ENCODE measurements around the gene DNAH2.

DNA sequence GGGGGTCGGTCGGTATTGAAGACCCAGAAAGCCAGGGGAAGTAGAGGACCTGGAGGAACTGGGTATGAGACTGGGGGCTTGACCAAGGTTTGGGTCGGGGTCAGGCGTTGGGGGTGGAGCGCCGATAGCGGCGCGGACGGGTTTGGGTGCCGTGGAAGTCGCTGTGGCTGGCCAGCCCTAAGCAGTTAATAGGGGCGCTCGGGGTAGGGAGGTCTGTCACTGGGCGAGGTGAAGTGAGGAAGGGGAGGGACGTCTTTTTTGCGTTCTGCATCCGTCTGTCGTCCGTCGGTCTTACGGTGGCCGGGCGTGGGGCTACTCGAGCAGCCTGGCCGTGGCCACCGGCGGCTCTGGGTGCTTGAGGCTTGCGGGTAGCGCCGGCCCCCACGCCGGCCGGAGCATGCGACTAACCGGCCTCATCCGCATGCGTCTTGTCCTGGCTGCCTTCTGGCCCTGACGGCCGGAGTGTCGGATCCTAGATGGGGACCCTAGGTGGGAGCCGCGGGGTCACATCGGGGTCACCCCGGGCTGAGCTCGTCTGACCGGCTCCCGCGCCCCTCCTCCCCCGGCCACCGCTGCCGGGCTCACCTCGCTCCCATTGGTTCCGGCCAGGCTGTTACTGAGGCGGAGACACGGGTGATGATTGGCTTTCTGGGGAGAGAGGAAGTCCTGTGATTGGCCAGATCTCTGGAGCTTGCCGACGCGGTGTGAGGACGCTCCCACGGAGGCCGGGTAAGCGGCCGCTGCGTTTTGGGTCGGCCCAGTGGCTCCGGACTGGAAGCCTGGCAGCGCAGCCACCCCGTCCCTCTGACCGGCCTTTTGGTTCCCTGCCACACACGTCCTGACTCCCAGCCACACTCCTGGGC is 127.0 kb downstream of the DNAH2 start:
- TF ChIP-seq, protein P1, sequence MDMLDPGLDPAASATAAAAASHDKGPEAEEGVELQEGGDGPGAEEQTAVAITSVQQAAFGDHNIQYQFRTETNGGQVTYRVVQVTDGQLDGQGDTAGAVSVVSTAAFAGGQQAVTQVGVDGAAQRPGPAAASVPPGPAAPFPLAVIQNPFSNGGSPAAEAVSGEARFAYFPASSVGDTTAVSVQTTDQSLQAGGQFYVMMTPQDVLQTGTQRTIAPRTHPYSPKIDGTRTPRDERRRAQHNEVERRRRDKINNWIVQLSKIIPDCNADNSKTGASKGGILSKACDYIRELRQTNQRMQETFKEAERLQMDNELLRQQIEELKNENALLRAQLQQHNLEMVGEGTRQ (CRISPR knock-in tag; IDR thresholded peaks at IDR 0.05) = no peak
- TF ChIP-seq, protein P2, sequence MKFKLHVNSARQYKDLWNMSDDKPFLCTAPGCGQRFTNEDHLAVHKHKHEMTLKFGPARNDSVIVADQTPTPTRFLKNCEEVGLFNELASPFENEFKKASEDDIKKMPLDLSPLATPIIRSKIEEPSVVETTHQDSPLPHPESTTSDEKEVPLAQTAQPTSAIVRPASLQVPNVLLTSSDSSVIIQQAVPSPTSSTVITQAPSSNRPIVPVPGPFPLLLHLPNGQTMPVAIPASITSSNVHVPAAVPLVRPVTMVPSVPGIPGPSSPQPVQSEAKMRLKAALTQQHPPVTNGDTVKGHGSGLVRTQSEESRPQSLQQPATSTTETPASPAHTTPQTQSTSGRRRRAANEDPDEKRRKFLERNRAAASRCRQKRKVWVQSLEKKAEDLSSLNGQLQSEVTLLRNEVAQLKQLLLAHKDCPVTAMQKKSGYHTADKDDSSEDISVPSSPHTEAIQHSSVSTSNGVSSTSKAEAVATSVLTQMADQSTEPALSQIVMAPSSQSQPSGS (CRISPR knock-in tag; IDR thresholded peaks at IDR 0.05; ENCODE audit: borderline replicate concordance, low read depth) = no peak
- TF ChIP-seq, protein P3, sequence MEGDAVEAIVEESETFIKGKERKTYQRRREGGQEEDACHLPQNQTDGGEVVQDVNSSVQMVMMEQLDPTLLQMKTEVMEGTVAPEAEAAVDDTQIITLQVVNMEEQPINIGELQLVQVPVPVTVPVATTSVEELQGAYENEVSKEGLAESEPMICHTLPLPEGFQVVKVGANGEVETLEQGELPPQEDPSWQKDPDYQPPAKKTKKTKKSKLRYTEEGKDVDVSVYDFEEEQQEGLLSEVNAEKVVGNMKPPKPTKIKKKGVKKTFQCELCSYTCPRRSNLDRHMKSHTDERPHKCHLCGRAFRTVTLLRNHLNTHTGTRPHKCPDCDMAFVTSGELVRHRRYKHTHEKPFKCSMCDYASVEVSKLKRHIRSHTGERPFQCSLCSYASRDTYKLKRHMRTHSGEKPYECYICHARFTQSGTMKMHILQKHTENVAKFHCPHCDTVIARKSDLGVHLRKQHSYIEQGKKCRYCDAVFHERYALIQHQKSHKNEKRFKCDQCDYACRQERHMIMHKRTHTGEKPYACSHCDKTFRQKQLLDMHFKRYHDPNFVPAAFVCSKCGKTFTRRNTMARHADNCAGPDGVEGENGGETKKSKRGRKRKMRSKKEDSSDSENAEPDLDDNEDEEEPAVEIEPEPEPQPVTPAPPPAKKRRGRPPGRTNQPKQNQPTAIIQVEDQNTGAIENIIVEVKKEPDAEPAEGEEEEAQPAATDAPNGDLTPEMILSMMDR (IDR thresholded peaks at IDR 0.05) = no peak
- TF ChIP-seq ZNF317 (CRISPR knock-in tag; IDR thresholded peaks at IDR 0.05; ENCODE audit: borderline replicate concordance, low read depth) (no peak), CREM (CRISPR knock-in tag; IDR thresholded peaks at IDR 0.05) (no peak), SOX15 (CRISPR knock-in tag; IDR thresholded peaks at IDR 0.05) (no peak)
